ENCODE results near the gene ERF.

- TF ChIP-seq EZH2phosphoT487 (IDR thresholded peaks at IDR 0.05; ENCODE audit: insufficient read depth, low read depth) (no peak), EZH2 (IDR thresholded peaks at IDR 0.05; ENCODE audit: insufficient read depth, poor library complexity, severe bottlenecking) (no peak)
Measured at GRCh38 chr19:42248270-42249148, 6.4 kb downstream of the ERF start.

Data from GM23248 (cell line).